Epithelial cell of esophagus (primary cell): ENCODE measurements around the gene VAV1.
"Not testable (repeated sequence)": the region's sequence is repeated elsewhere in the genome, so short reads cannot be mapped to it uniquely, and the experiment has no call there.

Experiments
- DNase-seq: peaks from one replicate; pipeline ENCODE4 v3.0.0; 2010; ENCODE audit warnings: low read depth
- H3K4me3 ChIP-seq: 2 replicates; pipeline ENCODE4 v1.5.1; 2011; ENCODE audit warnings: mild to moderate bottlenecking, low read length, control low read depth
- TF ChIP-seq, protein P1 (sequence below): IDR thresholded peaks from 2 replicates; pipeline ENCODE4 v1.5.1; 2011; ENCODE audit warnings: low read depth, mild to moderate bottlenecking, low read length, control low read depth, inconsistent platforms; ENCODE audit not compliant: insufficient read depth; ENCODE audit errors: missing control alignments

Gene VAV1

DNA sequence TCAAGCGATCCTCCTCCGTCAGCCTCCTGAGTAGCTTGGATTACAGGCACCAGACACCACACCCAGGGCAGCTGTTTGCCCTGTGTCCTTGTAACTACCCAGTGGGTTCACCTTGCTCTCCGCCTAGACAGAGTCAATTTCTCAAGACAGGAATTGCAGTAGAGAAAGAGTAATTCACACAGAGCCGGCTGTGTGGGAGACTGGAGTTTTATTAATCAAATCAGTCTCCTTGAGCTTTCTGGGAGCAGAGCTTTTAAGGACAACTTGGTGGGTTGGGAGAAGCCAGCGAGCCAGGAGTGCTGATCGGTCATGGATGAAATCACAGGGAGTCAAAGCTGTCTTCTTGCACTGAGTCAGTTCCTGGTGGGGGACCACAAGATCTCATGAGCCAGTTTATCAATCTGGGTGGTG is 94.2 kb downstream of the VAV1 start:
- no peak overlapping the region for H3K4me3 ChIP-seq
- TF ChIP-seq, protein P1, sequence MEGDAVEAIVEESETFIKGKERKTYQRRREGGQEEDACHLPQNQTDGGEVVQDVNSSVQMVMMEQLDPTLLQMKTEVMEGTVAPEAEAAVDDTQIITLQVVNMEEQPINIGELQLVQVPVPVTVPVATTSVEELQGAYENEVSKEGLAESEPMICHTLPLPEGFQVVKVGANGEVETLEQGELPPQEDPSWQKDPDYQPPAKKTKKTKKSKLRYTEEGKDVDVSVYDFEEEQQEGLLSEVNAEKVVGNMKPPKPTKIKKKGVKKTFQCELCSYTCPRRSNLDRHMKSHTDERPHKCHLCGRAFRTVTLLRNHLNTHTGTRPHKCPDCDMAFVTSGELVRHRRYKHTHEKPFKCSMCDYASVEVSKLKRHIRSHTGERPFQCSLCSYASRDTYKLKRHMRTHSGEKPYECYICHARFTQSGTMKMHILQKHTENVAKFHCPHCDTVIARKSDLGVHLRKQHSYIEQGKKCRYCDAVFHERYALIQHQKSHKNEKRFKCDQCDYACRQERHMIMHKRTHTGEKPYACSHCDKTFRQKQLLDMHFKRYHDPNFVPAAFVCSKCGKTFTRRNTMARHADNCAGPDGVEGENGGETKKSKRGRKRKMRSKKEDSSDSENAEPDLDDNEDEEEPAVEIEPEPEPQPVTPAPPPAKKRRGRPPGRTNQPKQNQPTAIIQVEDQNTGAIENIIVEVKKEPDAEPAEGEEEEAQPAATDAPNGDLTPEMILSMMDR = no peak
- no peak for DNase-seq

DNA sequence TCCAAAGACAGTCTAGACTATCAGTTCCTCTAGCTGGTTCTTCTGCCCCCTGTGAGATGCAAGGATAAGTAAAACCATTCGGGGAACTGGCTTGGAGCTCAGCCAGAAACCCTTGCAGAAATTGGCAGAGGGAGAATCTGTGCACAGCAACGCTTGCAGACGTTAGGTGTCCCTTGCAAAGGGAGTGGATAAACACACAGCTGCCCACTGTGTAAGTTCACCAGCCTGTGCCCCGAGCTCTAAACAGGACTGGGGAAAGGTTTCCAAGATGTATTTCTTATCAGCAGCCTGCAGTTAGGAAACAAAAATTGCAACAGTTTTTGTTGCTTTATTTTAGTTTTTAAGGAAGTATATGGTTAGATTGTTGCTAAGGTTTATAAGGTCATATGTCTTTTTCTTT is 95.8 kb downstream of the VAV1 start:
- no peak for DNase-seq
- TF ChIP-seq, protein P1 = no peak

DNA sequence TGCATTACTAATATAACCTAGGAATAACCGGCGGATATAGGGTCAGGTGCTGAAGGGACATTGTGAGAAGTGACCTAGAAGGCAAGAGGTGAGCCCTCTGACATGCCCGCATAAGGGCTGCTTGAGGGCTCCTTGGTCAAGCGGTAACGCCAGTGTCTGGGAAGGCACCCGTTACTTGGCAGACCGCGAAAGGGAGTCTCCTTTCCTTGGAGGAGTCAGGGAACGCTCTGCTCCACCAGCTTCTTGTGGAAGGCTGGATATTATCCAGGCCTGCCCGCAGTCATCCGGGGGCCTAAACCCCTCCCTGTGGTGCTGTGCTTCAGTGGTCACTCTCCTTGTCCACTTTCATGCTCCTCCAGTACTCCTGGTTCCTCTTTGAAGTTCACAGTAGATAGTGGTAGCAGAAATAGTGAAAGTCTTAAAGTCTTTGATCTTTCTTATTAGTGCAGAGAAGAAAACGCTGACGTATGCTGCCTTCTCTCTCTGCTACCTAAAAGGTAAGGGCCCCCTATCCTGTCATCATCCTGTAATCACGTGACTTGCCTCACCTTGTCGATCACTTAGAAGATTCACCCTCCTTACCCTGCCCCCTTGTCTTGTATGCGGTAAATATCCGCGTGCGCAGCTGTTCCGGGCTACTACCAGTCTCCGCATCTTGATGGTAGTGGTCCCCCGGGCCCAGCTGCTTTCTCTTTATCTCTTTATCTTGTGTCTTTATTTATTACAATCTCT is 96.8 kb downstream of the VAV1 start:
- H3K4me3 ChIP-seq, DNase-seq: not testable (repeated sequence)

More for the DNA sequence above, 95.8 kb downstream of the VAV1 start:
- no peak overlapping the region for H3K4me3 ChIP-seq

DNA sequence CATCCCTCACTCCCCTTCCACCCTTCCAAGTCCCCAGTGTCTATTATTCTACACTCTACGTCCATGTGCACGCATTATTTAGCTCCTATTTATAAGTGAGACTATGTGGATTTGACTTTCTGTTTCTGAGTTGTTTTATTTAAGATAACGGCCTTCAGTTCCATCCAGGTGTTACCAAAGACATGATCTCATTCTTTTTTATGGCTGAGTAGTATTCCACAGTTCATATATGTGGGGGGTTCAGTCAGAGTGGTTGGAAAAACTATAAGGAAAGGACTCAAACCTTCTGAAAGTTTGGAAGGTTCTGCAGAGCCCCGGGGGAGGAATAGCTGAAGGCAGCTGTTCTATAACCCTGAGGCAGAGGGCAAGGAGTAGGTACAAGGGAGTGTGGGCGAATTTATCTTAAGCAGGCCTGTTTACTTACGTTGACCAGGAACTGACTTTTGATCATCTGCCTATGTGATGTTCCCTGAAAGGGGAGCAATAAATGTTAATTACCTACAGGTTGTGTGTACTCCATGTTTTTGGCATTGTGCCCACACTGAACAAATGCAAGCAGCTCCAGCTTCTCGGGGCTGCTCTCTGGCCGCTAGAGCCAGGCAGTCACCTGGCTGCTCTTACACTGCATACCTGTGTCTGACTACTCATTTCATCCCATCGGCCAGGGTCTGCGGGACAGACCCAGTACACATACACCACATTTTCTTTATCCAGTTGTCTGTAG is 101.4 kb downstream of the VAV1 start:
- no peak overlapping the region for H3K4me3 ChIP-seq
- TF ChIP-seq, protein P1 = no peak
- no peak for DNase-seq

DNA sequence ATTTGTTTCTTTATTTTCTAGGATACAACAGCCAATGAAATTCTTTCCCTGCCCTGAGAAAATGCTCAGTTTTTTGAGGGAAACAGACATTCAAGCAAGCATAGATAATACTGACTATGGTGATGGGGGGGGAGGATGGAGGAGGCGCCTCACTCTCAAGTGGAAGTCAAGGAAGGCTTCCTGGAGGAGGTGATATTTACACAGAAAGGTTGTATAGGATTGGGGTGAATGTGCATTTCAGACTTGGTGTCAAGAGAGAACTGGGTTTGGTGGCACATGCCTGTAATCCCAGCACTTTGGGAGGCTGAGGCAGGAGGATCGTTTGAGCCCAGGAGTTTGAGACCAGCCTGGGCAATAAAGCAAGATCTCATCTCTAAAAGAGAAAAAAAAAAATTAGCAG is 102.7 kb downstream of the VAV1 start:
- TF ChIP-seq, protein P1 = no peak
- DNase-seq = no peak
- H3K4me3 ChIP-seq = no peak overlapping the region

DNA sequence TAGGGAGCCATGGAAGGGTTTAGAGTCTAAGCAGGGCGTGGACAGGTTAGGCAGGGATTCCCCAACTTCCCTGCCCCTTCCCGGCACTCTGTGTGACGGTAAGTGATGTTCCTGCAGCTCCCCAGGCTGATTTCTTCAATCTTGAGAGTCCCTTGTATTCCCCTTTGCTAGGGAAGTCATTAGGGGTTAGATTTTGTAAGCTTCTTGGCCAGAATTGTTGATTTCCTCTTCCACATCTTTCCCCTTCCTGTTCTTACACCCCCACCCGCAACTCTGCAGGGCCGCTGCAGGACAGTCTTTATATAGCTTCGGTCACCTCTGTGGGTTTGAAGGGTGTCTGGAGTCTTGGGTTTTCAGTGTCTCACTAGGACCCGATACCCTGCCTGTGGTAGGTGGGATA is 104.2 kb downstream of the VAV1 start:
- no peak for DNase-seq
- TF ChIP-seq, protein P1 = no peak
- H3K4me3 ChIP-seq = no peak overlapping the region

DNA sequence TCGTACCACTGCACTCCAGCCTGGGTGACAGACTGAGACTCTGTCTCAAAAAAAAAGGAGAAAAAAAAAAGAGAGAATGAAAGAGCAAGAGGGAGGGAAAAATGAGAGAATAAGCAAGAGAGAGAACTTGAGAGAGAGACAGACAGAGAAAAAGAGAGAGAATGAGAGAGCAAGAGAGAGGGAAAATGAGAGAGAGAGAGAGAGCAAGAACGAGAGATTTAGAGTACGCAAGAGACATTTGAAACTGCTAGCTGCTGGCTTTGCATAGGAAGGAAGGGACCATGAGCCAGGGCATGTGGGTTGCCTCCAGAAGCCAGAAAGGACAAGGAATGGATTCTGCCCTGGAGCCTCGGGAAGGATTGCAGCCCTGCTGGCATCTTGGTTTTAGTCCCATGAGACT is 105.3 kb downstream of the VAV1 start:
- DNase-seq = no peak
- no peak overlapping the region for H3K4me3 ChIP-seq
- TF ChIP-seq, protein P1 = no peak
